Measurements from ENCODE around the gene DUSP7.
A peak's percentile ranks its signal among the peaks of the same experiment; 100 is the strongest.

The DUSP7 gene

DNA sequence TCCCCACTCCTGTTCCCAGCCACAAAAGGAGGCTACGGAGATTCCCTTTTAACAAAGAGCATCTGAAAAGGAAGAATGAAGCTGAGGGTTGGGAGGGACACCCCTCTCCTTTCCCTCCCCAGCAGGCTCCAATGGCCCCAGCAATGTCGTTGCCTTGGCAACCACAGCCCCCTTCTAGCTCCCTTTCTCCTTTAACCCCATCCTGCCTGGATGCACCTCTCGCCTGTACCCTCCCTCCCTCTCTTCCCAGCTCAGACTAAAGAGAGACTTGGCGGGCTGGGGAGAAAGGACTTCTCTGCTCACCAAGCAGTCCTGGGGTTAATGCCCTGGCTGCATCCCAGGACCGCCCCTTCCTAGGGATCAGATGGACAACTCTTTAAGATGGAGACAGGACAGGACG, 53.6 kb downstream of the DUSP7 start:
- TF ChIP-seq ZFX (IDR thresholded peaks at IDR 0.05; ENCODE audit: borderline replicate concordance) = no peak
- no peak for TF ChIP-seq CTCF (IDR thresholded peaks at IDR 0.05)
- no peak overlapping the region for H3K27ac ChIP-seq

GRCh38 chr3:52001443-52001974, 54.9 kb downstream of the DUSP7 start:
- no peak overlapping the region for H3K27ac ChIP-seq
- TF ChIP-seq CTCF (IDR thresholded peaks at IDR 0.05) = peak; percentile 93
- TF ChIP-seq ZFX (IDR thresholded peaks at IDR 0.05; ENCODE audit: borderline replicate concordance) = no peak

GRCh38 chr3:51999846-52000245, 56.5 kb downstream of the DUSP7 start:
- H3K27ac ChIP-seq = no peak overlapping the region
- TF ChIP-seq CTCF (IDR thresholded peaks at IDR 0.05) = no peak

Data from 22Rv1 (cell line).